Left ventricle myocardium inferior (tissue), 1 donor: Measurements from ENCODE around the gene BGN. TPM values are rescaled to one million over a fixed set of nuclear protein-coding genes. Genes with fewer than 3 reads are reported as not detected.

Source experiments
- DNase-seq: peaks from one replicate; pipeline ENCODE4 v3.0.0-alpha.2; 2020
- H3K27ac ChIP-seq: fragments of 200-600 bp; replicated peaks from 2 replicates; pipeline ENCODE4 v1.8.0; 2021
- H3K27me3 ChIP-seq: fragments of 200-600 bp; 2 replicates; pipeline ENCODE4 v1.8.0; 2021; ENCODE audit warnings: low read depth
- H3K36me3 ChIP-seq: fragments of 200-600 bp; 2 replicates; pipeline ENCODE4 v1.8.0; 2021
- H3K4me1 ChIP-seq: fragments of 200-600 bp; 2 replicates; pipeline ENCODE4 v1.8.0; 2021
- H3K4me3 ChIP-seq: fragments of 200-600 bp; 2 replicates; pipeline ENCODE4 v1.8.0; 2021; ENCODE audit warnings: mild to moderate bottlenecking, moderate library complexity
- H3K9me3 ChIP-seq: fragments of 200-600 bp; replicated peaks from 2 replicates; pipeline ENCODE4 v1.8.0; 2021
- intact Hi-C: fragments of 100-400 bp; cut with micrococcal nuclease; formaldehyde crosslinking; loops from one replicate; pipeline ENCODE4 v1.11.0; 2022
- total RNA-seq: library from RNA; stranded (reverse); fragmentation: NEBNext Ultra II Directional; extraction: Animal tissue kit (Norgen Biotek cat#: 25700); gene quantifications from one replicate; pipeline ENCODE4 v1.2.1, GENCODE V29; 2021
- TF ChIP-seq, protein P1 (sequence below): fragments of 200-600 bp; IDR thresholded peaks from 2 replicates; pipeline ENCODE4 v1.8.0; 2021; ENCODE audit warnings: antibody characterized with exemption, mild to moderate bottlenecking, borderline replicate concordance
- donor health status: DM: no; HTN: yes; CAD: no; lungs with severe emphysema.

BGN gene
- total RNA-seq, 1 donor from 2014 or later, result 84.3 TPM

GRCh38 chrX:153549231-153549630 lies 54.5 kb downstream of the BGN start:
- Histone ChIP-seq H3K27ac (no peak overlapping the region), H3K9me3 (no peaks in the 10 kb centered on the region), H3K36me3 (no peaks in the 10 kb centered on the region), H3K4me3 (no peak overlapping the region), H3K27me3 (peaks cover 6% of the 10 kb centered on the region), H3K4me1 (no peaks in the 10 kb centered on the region)
- DNase-seq, result no peak
- intact Hi-C loops, result no loop called here
- TF ChIP-seq, protein P1, sequence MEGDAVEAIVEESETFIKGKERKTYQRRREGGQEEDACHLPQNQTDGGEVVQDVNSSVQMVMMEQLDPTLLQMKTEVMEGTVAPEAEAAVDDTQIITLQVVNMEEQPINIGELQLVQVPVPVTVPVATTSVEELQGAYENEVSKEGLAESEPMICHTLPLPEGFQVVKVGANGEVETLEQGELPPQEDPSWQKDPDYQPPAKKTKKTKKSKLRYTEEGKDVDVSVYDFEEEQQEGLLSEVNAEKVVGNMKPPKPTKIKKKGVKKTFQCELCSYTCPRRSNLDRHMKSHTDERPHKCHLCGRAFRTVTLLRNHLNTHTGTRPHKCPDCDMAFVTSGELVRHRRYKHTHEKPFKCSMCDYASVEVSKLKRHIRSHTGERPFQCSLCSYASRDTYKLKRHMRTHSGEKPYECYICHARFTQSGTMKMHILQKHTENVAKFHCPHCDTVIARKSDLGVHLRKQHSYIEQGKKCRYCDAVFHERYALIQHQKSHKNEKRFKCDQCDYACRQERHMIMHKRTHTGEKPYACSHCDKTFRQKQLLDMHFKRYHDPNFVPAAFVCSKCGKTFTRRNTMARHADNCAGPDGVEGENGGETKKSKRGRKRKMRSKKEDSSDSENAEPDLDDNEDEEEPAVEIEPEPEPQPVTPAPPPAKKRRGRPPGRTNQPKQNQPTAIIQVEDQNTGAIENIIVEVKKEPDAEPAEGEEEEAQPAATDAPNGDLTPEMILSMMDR, result no peak

DNA sequence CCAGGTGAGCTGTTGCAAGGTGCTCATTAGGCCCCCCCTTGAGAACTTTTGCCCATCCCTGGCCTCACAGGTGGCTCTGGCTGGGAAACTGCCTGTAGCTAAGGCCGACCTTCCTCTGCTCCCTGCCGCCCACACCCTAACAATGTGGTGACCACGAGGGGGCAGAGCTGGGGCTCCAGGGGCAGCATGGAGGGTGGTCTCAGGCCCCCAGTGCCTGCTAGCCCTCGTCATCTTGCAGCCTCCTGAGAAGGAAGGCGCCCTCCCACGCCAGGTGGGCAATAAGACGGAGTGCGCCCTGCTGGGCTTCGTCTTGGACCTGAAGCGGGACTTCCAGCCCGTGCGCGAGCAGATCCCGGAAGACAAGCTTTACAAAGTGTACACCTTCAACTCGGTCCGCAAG lies 55.0 kb downstream of the BGN start:
- H3K4me3 ChIP-seq, result no peak overlapping the region
- peaks cover 6% of the 10 kb centered on the region for H3K27me3 ChIP-seq
- no peaks in the 10 kb centered on the region for H3K4me1 ChIP-seq
- no peaks in the 10 kb centered on the region for H3K9me3 ChIP-seq
- intact Hi-C loops, result no loop called here
- TF ChIP-seq, protein P1, result no peak
- no peak for DNase-seq
- H3K36me3 ChIP-seq, result no peaks in the 10 kb centered on the region
- no peak overlapping the region for H3K27ac ChIP-seq

DNA sequence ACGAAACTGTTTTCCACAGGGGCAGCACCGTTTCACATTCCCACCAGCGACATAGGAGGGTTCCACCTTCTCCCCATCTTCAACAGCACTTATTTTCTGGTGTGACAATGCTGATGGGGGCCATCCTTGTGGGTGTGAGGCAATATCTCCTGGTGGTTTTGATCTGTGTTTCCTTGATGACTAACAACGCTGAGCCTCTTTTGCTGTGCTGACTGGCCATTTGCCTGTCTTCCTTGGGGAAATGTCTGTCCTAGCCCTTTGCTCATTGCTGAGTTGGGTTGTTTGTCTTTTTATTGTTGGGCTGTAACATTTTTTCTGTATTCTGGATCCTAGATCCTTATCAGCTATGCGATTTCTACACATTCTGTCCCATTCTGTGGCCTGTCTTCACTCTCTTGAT lies 56.4 kb downstream of the BGN start:
- H3K27me3 ChIP-seq, result peaks cover 5% of the 10 kb centered on the region
- intact Hi-C loops, result no loop called here
- no peak overlapping the region for H3K27ac ChIP-seq
- DNase-seq, result no peak
- H3K4me3 ChIP-seq, result no peak overlapping the region
- H3K9me3 ChIP-seq, result no peaks in the 10 kb centered on the region
- TF ChIP-seq, protein P1, result no peak
- no peaks in the 10 kb centered on the region for H3K4me1 ChIP-seq
- H3K36me3 ChIP-seq, result no peaks in the 10 kb centered on the region

DNA sequence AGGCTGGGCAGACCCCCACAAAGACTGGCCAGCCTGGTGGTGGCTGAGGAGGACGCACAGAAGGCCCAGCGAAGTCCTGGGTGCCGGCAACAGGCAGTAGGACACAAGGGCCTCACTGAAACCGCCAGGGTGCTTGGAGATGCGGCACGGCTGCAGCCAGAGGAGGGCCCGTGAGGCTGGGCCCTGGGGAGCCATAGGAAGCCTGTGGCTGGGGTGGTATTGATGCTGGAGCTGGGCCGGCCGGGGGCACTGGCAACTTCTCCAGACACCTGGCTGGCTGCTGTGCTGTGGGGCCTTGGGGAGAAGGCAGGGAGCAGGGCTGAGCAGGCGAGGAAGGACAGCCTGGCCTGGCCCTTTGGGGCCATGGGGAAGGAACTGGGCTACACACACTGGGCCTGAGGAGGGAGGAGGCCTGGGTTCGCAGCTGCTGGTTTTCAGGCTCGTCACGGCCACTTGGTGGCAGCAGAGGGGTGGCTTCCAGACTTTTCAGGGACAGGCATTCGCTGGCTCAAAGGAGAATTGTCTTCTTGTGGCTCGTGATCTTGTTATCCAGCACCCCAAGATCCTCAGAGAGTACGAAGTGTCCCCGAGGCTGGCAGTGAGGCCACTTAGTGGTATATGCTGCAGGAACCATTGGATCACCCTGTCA lies 59.9 kb downstream of the BGN start:
- Histone ChIP-seq H3K27ac (no peak overlapping the region), H3K9me3 (no peaks in the 10 kb centered on the region), H3K4me3 (no peak overlapping the region), H3K36me3 (no peaks in the 10 kb centered on the region), H3K4me1 (no peaks in the 10 kb centered on the region), H3K27me3 (no peaks in the 10 kb centered on the region)
- DNase-seq, result peak; percentile 64
- TF ChIP-seq, protein P1, result peak; percentile 73
- intact Hi-C loops, result no loop called here

DNA sequence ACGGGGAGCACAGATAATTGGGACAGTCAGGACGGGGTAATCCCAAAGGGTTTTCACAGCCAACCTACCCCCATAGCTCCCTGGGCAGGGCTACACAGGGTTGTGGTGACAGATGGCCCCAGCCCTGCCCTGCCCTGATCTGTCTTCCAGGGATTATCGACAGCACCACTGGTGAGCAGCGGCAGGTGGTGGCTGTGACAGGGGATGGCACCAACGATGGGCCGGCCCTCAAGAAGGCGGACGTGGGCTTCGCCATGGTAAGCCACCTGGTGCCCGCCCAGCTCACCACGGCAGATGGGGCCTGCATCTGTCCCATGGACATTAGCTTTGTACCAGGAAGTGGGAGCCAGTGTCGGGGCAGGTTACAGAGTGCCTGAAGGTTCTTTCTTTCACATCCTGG lies 62.0 kb downstream of the BGN start:
- TF ChIP-seq, protein P1, result no peak
- intact Hi-C loops, result no loop called here
- Histone ChIP-seq H3K4me3 (no peak overlapping the region), H3K4me1 (no peaks in the 10 kb centered on the region), H3K36me3 (no peaks in the 10 kb centered on the region), H3K27ac (no peak overlapping the region), H3K9me3 (no peaks in the 10 kb centered on the region), H3K27me3 (no peaks in the 10 kb centered on the region)
- no peak for DNase-seq
